ENCODE results near the gene ZNF627. TPM values are rescaled to one million over a fixed set of nuclear protein-coding genes. Genes with fewer than 3 reads are reported as not detected.

ZNF627 gene
- total RNA-seq, 1 donor from 2014 or later, result 26.1 TPM

- Mint-ChIP-seq H3K27me3 (no peaks in the 10 kb centered on the region), H3K36me3 (peaks cover 48% of the 10 kb centered on the region), H3K27ac (no peak overlapping the region), H3K4me3 (no peak overlapping the region), H3K9me3 (peaks cover 14% of the 10 kb centered on the region), H3K4me1 (ENCODE audit: unreplicated experiment) (no peaks in the 10 kb centered on the region)
- no peak for TF ChIP-seq CTCF (conservative IDR thresholded peaks at IDR 0.05)
- no peak for DNase-seq (ENCODE audit: extremely low spot score, unreplicated experiment)
Measured at GRCh38 chr19:11657307-11657706, 60.0 kb downstream of the ZNF627 start.

- peaks cover 43% of the 10 kb centered on the region for H3K36me3 Mint-ChIP-seq
- no peaks in the 10 kb centered on the region for H3K4me1 Mint-ChIP-seq (ENCODE audit: unreplicated experiment)
- peaks cover 8% of the 10 kb centered on the region for H3K9me3 Mint-ChIP-seq
- no peak for TF ChIP-seq CTCF (conservative IDR thresholded peaks at IDR 0.05)
- DNase-seq (ENCODE audit: extremely low spot score, unreplicated experiment), result no peak
- no peak overlapping the region for H3K27ac Mint-ChIP-seq
- H3K4me3 Mint-ChIP-seq, result no peak overlapping the region
- no peaks in the 10 kb centered on the region for H3K27me3 Mint-ChIP-seq
Measured at GRCh38 chr19:11658970-11659369, 61.7 kb downstream of the ZNF627 start.

- no peak for DNase-seq (ENCODE audit: extremely low spot score, unreplicated experiment)
- Mint-ChIP-seq H3K36me3 (peaks cover 46% of the 10 kb centered on the region), H3K27ac (no peak overlapping the region), H3K9me3 (peaks cover 8% of the 10 kb centered on the region), H3K4me3 (no peak overlapping the region), H3K4me1 (ENCODE audit: unreplicated experiment) (no peaks in the 10 kb centered on the region), H3K27me3 (no peaks in the 10 kb centered on the region)
- TF ChIP-seq CTCF (conservative IDR thresholded peaks at IDR 0.05), result peak; percentile 58
Measured at GRCh38 chr19:11659612-11660011, 62.3 kb downstream of the ZNF627 start.

- H3K27ac Mint-ChIP-seq, result no peak overlapping the region
- H3K4me3 Mint-ChIP-seq, result no peak overlapping the region
- no peak for DNase-seq (ENCODE audit: extremely low spot score, unreplicated experiment)
- H3K9me3 Mint-ChIP-seq, result peaks cover 8% of the 10 kb centered on the region
- H3K27me3 Mint-ChIP-seq, result no peaks in the 10 kb centered on the region
- TF ChIP-seq CTCF (conservative IDR thresholded peaks at IDR 0.05), result no peak
- H3K4me1 Mint-ChIP-seq (ENCODE audit: unreplicated experiment), result no peaks in the 10 kb centered on the region
- H3K36me3 Mint-ChIP-seq, result peaks cover 29% of the 10 kb centered on the region
Measured at GRCh38 chr19:11662278-11662677, 65.0 kb downstream of the ZNF627 start.

GRCh38 chr19:11663181-11663591 lies 65.9 kb downstream of the ZNF627 start:
- TF ChIP-seq CTCF (conservative IDR thresholded peaks at IDR 0.05), result no peak
- no peaks in the 10 kb centered on the region for H3K27me3 Mint-ChIP-seq
- peaks cover 25% of the 10 kb centered on the region for H3K36me3 Mint-ChIP-seq
- H3K4me3 Mint-ChIP-seq, result no peak overlapping the region
- DNase-seq (ENCODE audit: extremely low spot score, unreplicated experiment), result no peak
- no peaks in the 10 kb centered on the region for H3K4me1 Mint-ChIP-seq (ENCODE audit: unreplicated experiment)
- no peak overlapping the region for H3K27ac Mint-ChIP-seq
- peaks cover 4% of the 10 kb centered on the region for H3K9me3 Mint-ChIP-seq

Other genes with a start within 250 kb of the ZNF627 start
- 11.1 and 15.9 TPM in 2 replicates for gene PLPPR2, start 242.1 kb upstream of the ZNF627 start, total RNA-seq (ENCODE audit: low replicate concordance)
- gene SWSAP1, start 222.8 kb upstream of the ZNF627 start, total RNA-seq (ENCODE audit: low replicate concordance), result 2.7 and 4.3 TPM in 2 replicates
- gene EPOR, start 213.2 kb upstream of the ZNF627 start, total RNA-seq (ENCODE audit: low replicate concordance), result 9.2 and 11.4 TPM in 2 replicates
- 44.8 and 49.6 TPM in 2 replicates for gene RGL3, start 178.2 kb upstream of the ZNF627 start, total RNA-seq (ENCODE audit: low replicate concordance)
- 1.0 and 2.2 TPM in 2 replicates for gene ODAD3, start 162.4 kb upstream of the ZNF627 start, total RNA-seq (ENCODE audit: low replicate concordance)
- 342 and 403 TPM in 2 replicates for gene PRKCSH, start 161.8 kb upstream of the ZNF627 start, total RNA-seq (ENCODE audit: low replicate concordance)
- 1.7 and 3.3 TPM in 2 replicates for gene ELAVL3, start 116.4 kb upstream of the ZNF627 start, total RNA-seq (ENCODE audit: low replicate concordance)
- gene ZNF653, start 91.6 kb upstream of the ZNF627 start, total RNA-seq (ENCODE audit: low replicate concordance), result 11.5 and 13.4 TPM in 2 replicates
- 40.8 and 42.1 TPM in 2 replicates for gene ECSIT, start 68.3 kb upstream of the ZNF627 start, total RNA-seq (ENCODE audit: low replicate concordance)
- 2.3 and 7.9 TPM in 2 replicates for gene CNN1, start 58.6 kb upstream of the ZNF627 start, total RNA-seq (ENCODE audit: low replicate concordance)
- gene ELOF1, start 38.3 kb upstream of the ZNF627 start, total RNA-seq (ENCODE audit: low replicate concordance), result 51.3 and 57.1 TPM in 2 replicates
- gene ACP5, start 19.8 kb upstream of the ZNF627 start, total RNA-seq (ENCODE audit: low replicate concordance), result 3.2 and 6.0 TPM in 2 replicates
- gene ZNF823, start 141.5 kb downstream of the ZNF627 start, total RNA-seq (ENCODE audit: low replicate concordance), result 11.5 and 17.8 TPM in 2 replicates
- 4.1 and 6.3 TPM in 2 replicates for gene ZNF441, start 169.5 kb downstream of the ZNF627 start, total RNA-seq (ENCODE audit: low replicate concordance)
- 3.7 and 8.8 TPM in 2 replicates for gene ZNF491, start 201.0 kb downstream of the ZNF627 start, total RNA-seq (ENCODE audit: low replicate concordance)
- gene ZNF440, start 216.8 kb downstream of the ZNF627 start, total RNA-seq (ENCODE audit: low replicate concordance), result 20.7 and 25.5 TPM in 2 replicates